Astrocyte (in vitro differentiated cells and primary cell): ENCODE results near the gene LTB4R.

ENCODE experiments used
- EZH2 ChIP-seq: IDR thresholded peaks from 2 replicates; pipeline ENCODE4 v1.6.1; 2012; ENCODE audit warnings: mild to moderate bottlenecking, low read length, inconsistent platforms; ENCODE audit not compliant: insufficient read depth
- TF ChIP-seq, protein P1 (sequence below): IDR thresholded peaks from 2 replicates; pipeline ENCODE4 v1.5.1; 2011; ENCODE audit warnings: low read depth, mild to moderate bottlenecking, inconsistent platforms, low read length, moderate library complexity; ENCODE audit not compliant: insufficient read depth

- TF ChIP-seq, protein P1, sequence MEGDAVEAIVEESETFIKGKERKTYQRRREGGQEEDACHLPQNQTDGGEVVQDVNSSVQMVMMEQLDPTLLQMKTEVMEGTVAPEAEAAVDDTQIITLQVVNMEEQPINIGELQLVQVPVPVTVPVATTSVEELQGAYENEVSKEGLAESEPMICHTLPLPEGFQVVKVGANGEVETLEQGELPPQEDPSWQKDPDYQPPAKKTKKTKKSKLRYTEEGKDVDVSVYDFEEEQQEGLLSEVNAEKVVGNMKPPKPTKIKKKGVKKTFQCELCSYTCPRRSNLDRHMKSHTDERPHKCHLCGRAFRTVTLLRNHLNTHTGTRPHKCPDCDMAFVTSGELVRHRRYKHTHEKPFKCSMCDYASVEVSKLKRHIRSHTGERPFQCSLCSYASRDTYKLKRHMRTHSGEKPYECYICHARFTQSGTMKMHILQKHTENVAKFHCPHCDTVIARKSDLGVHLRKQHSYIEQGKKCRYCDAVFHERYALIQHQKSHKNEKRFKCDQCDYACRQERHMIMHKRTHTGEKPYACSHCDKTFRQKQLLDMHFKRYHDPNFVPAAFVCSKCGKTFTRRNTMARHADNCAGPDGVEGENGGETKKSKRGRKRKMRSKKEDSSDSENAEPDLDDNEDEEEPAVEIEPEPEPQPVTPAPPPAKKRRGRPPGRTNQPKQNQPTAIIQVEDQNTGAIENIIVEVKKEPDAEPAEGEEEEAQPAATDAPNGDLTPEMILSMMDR = no peak
- TF ChIP-seq EZH2 = no peak
These were observed 27.4 kb upstream of the LTB4R start for GRCh38 chr14:24283796-24284460.
